WTC11 (cell line): ENCODE results near the gene AKAP1. TPM values are rescaled to one million over a fixed set of nuclear protein-coding genes. Genes with fewer than 3 reads are reported as not detected.

Source experiments
- ATAC-seq: fragments of 200-7000 bp; cut with Tn5 transposase; 2 replicates; pipeline ENCODE4 v1.10.0; 2021; ENCODE audit warnings: mild to moderate bottlenecking, moderate library complexity
- CTCF ChIA-PET: fragments of 300-600 bp; sonication (Branson Sonifier 250); formaldehyde crosslinking; loops from one replicate; lab custom pipeline; 2021; ENCODE audit warnings: antibody characterized with exemption; lab: Charles Lee
- POLR2A ChIA-PET: fragments of 350-600 bp; sonication (Branson Sonifier 250); formaldehyde crosslinking; loops from one replicate; lab custom pipeline; 2021; ENCODE audit warnings: antibody characterized with exemption; lab: Charles Lee
- DNase-seq: peaks from one replicate; pipeline ENCODE4 v3.0.0; 2021; ENCODE audit warnings: low spot score
- H3K27ac Mint-ChIP-seq: 2 replicates; pipeline ENCODE4 v1.8.0; 2021; ENCODE audit warnings: mixed read lengths
- H3K27me3 Mint-ChIP-seq: 2 replicates; pipeline ENCODE4 v1.8.0; 2021; ENCODE audit warnings: low read depth, mild to moderate bottlenecking, moderate library complexity, mixed read lengths
- H3K36me3 Mint-ChIP-seq: 2 replicates; pipeline ENCODE4 v1.8.0; 2021; ENCODE audit warnings: mixed read lengths
- H3K4me1 Mint-ChIP-seq: 2 replicates; pipeline ENCODE4 v1.8.0; 2022; ENCODE audit warnings: mixed read lengths
- H3K4me3 Mint-ChIP-seq: 2 replicates; pipeline ENCODE4 v1.8.0; 2021; ENCODE audit warnings: mild to moderate bottlenecking, moderate library complexity, mixed read lengths
- H3K9me3 Mint-ChIP-seq: 2 replicates; pipeline ENCODE4 v1.8.0; 2021; ENCODE audit warnings: mixed read lengths
- AR ChIP-seq: fragments of 250-450 bp; sonication (Bioruptor Pico); IDR thresholded peaks from 2 replicates; pipeline ENCODE4 v1.9.0; 2021; ENCODE audit warnings: mild to moderate bottlenecking
- ATF1 ChIP-seq: sonication (generic); formaldehyde crosslinking; IDR thresholded peaks from 2 replicates; pipeline ENCODE4 v1.8.1; 2023; ENCODE audit warnings: mild to moderate bottlenecking, moderate library complexity, missing genetic modification reagents
- ATF2 ChIP-seq: sonication (generic); formaldehyde crosslinking; IDR thresholded peaks from 2 replicates; pipeline ENCODE4 v1.8.1; 2022; ENCODE audit warnings: low read depth, missing genetic modification reagents, borderline replicate concordance
- CDX4 ChIP-seq: fragments of 250-450 bp; sonication (Bioruptor Pico); IDR thresholded peaks from 2 replicates; pipeline ENCODE4 v1.9.0; 2021; ENCODE audit warnings: moderate library complexity, mild to moderate bottlenecking, inconsistent platforms, borderline replicate concordance
- ELF4 ChIP-seq: sonication (generic); formaldehyde crosslinking; IDR thresholded peaks from 2 replicates; pipeline ENCODE4 v1.8.1; 2022; ENCODE audit warnings: low read depth, mild to moderate bottlenecking, moderate library complexity, missing genetic modification reagents
- GABPB1 ChIP-seq: sonication (generic); formaldehyde crosslinking; IDR thresholded peaks from 2 replicates; pipeline ENCODE4 v1.8.1; 2023; ENCODE audit warnings: mild to moderate bottlenecking, missing genetic modification reagents
- HMGA2 ChIP-seq: fragments of 250-450 bp; sonication (Bioruptor Pico); IDR thresholded peaks from 2 replicates; pipeline ENCODE4 v1.4.0; 2021; ENCODE audit warnings: mild to moderate bottlenecking, moderate library complexity
- MAX ChIP-seq: sonication (generic); formaldehyde crosslinking; IDR thresholded peaks from 2 replicates; pipeline ENCODE4 v1.8.0; 2022; ENCODE audit warnings: mild to moderate bottlenecking, missing genetic modification reagents
- MLX ChIP-seq: sonication (generic); formaldehyde crosslinking; IDR thresholded peaks from 2 replicates; pipeline ENCODE4 v1.8.1; 2023; ENCODE audit warnings: mild to moderate bottlenecking, missing genetic modification reagents, moderate library complexity
- MXD4 ChIP-seq: fragments of 250-450 bp; sonication (Bioruptor Pico); IDR thresholded peaks from 2 replicates; pipeline ENCODE4 v1.8.0; 2021; ENCODE audit warnings: mild to moderate bottlenecking, moderate library complexity, borderline replicate concordance
- NFATC4 ChIP-seq: fragments of 250-450 bp; sonication (Bioruptor Pico); IDR thresholded peaks from 2 replicates; pipeline ENCODE4 v1.9.0; 2021; ENCODE audit warnings: mild to moderate bottlenecking
- NR3C1 ChIP-seq: sonication (generic); formaldehyde crosslinking; conservative IDR thresholded peaks from 2 replicates; pipeline ENCODE4 v1.8.1; 2023; ENCODE audit warnings: low read depth, mild to moderate bottlenecking, missing genetic modification reagents
- PREB ChIP-seq: sonication (generic); formaldehyde crosslinking; IDR thresholded peaks from 2 replicates; pipeline ENCODE4 v1.8.1; 2022; ENCODE audit warnings: mild to moderate bottlenecking, missing genetic modification reagents, moderate library complexity, borderline replicate concordance
- RELA ChIP-seq: sonication (generic); formaldehyde crosslinking; IDR thresholded peaks from 2 replicates; pipeline ENCODE4 v1.8.1; 2022; ENCODE audit warnings: missing genetic modification reagents, mild to moderate bottlenecking, borderline replicate concordance
- TEAD4 ChIP-seq: sonication (generic); formaldehyde crosslinking; IDR thresholded peaks from 2 replicates; pipeline ENCODE4 v1.8.0; 2022; ENCODE audit warnings: mild to moderate bottlenecking, missing genetic modification reagents
- ZNF138 ChIP-seq: sonication (generic); formaldehyde crosslinking; conservative IDR thresholded peaks from 2 replicates; pipeline ENCODE4 v1.8.1; 2022; ENCODE audit warnings: mild to moderate bottlenecking, moderate library complexity, missing genetic modification reagents
- total RNA-seq: library from RNA; stranded (reverse); gene quantifications from 3 replicates; pipeline ENCODE4 v1.2.3, GENCODE V29; 2021

Gene AKAP1
- total RNA-seq, 1 experiment from 2014 or later: 74.5 TPM

GRCh38 chr17:57145347-57145746, 60.3 kb downstream of the AKAP1 start:
- Mint-ChIP-seq H3K4me1 (peaks cover 15% of the 10 kb centered on the region), H3K4me3 (no peak overlapping the region), H3K27me3 (peaks cover 10% of the 10 kb centered on the region; the same call in 1 of the 2 replicates), H3K36me3 (peaks cover 7% of the 10 kb centered on the region), H3K27ac (peak overlapping the region; percentile 47; the same call in 1 of the 2 replicates), H3K9me3 (peaks cover 16% of the 10 kb centered on the region)
- POLR2A ChIA-PET: no interaction called here
- DNase-seq (no peak), ATAC-seq (no peak)
- CTCF ChIA-PET: interaction anchor here (2.3 to 2.5 kb wide), 2 partner anchors 15 to 98 kb away, joined by 6 to 10 read pairs; no protein-coding TSS in a partner anchor
- TF ChIP-seq TEAD4 (CRISPR knock-in tag) (no peak), MLX (no peak), AR (no peak), MAX (CRISPR knock-in tag) (no peak), ZNF138 (CRISPR knock-in tag) (no peak), PREB (CRISPR knock-in tag) (no peak), ELF4 (CRISPR knock-in tag) (no peak), GABPB1 (CRISPR knock-in tag) (no peak), NR3C1 (no peak), ATF2 (CRISPR knock-in tag) (no peak)

- ChIA-PET CTCF (interaction anchor here (2.3 kb wide), 1 partner anchor 97 kb away, joined by 10 read pairs; no protein-coding TSS in a partner anchor), POLR2A (no interaction called here)
- ATAC-seq: no peak
- no peak overlapping the region for H3K27ac Mint-ChIP-seq
- peaks cover 16% of the 10 kb centered on the region for H3K9me3 Mint-ChIP-seq
- no peak for DNase-seq
- TF ChIP-seq AR (no peak), RELA (no peak), HMGA2 (CRISPR knock-in tag) (no peak)
- H3K4me3 Mint-ChIP-seq: no peak overlapping the region
- H3K4me1 Mint-ChIP-seq: peaks cover 15% of the 10 kb centered on the region
- H3K27me3 Mint-ChIP-seq: peaks cover 11% of the 10 kb centered on the region; the same call in 1 of the 2 replicates
- H3K36me3 Mint-ChIP-seq: peaks cover 7% of the 10 kb centered on the region
Observed at GRCh38 chr17:57146273-57146672, 61.2 kb downstream of the AKAP1 start.

- no peak overlapping the region for H3K4me3 Mint-ChIP-seq
- peaks cover 16% of the 10 kb centered on the region for H3K9me3 Mint-ChIP-seq
- H3K27me3 Mint-ChIP-seq: peaks cover 11% of the 10 kb centered on the region; the same call in 1 of the 2 replicates
- ATAC-seq (no peak), DNase-seq (no peak)
- no peak overlapping the region for H3K27ac Mint-ChIP-seq
- no peaks in the 10 kb centered on the region for H3K4me1 Mint-ChIP-seq
- POLR2A ChIA-PET: no interaction called here
- peaks cover 7% of the 10 kb centered on the region for H3K36me3 Mint-ChIP-seq
- TF ChIP-seq ATF1 (CRISPR knock-in tag) (no peak), CDX4 (CRISPR knock-in tag) (no peak), AR (no peak), MXD4 (CRISPR knock-in tag) (no peak), NFATC4 (CRISPR knock-in tag) (no peak)
- CTCF ChIA-PET: no interaction called here
Observed at GRCh38 chr17:57151798-57152197, 66.8 kb downstream of the AKAP1 start.
